Right ventricle myocardium inferior (tissue), 1 donor: Measurements from ENCODE around the gene GPR27. TPM values are rescaled to one million over a fixed set of nuclear protein-coding genes. Genes with fewer than 3 reads are reported as not detected.

Experiments used
- ATAC-seq: fragments of 200-7000 bp; cut with Tn5 transposase; one replicate; pipeline ENCODE4 v1.9.1; 2020; ENCODE audit warnings: mild to moderate bottlenecking, moderate library complexity
- DNase-seq: peaks from one replicate; pipeline ENCODE4 v3.0.0; 2021; ENCODE audit errors: missing footprints
- intact Hi-C: fragments of 100-400 bp; cut with DNase I; formaldehyde crosslinking; loops from one replicate; pipeline ENCODE4 v1.11.0; 2022
- total RNA-seq: library from RNA; stranded (reverse); fragmentation: NEBNext Ultra II Directional; extraction: Animal tissue kit (Norgen Biotek cat#: 25700); gene quantifications from one replicate; pipeline ENCODE4 v1.2.1, GENCODE V29; 2021
- donor health status: DM: no; HTN: yes; CAD: no; lungs with severe emphysema.

Gene GPR27
- total RNA-seq, 1 donor from 2014 or later = 3.7 TPM

DNA sequence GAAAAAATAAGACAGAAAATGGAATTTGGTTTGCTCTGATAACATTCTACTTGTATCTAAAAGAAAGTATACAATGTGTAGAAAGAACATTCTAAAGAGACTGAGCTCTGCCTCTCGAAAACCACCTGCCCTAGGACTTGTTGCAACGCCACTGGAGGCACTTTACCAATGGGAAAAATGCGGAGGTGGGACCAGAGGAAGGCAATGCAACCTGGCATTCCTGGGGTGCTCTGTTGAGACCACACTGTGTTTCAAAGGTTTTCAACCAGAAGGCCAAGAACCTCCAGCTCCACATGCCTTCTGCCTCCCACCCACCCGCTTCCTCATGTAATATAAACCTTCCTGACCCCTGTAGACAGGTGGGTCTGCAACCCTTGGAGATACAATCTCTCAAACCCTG lies 26.8 kb downstream of the GPR27 start:
- intact Hi-C loops = no loop called here
- ATAC-seq = no peak
- no peak for DNase-seq

DNA sequence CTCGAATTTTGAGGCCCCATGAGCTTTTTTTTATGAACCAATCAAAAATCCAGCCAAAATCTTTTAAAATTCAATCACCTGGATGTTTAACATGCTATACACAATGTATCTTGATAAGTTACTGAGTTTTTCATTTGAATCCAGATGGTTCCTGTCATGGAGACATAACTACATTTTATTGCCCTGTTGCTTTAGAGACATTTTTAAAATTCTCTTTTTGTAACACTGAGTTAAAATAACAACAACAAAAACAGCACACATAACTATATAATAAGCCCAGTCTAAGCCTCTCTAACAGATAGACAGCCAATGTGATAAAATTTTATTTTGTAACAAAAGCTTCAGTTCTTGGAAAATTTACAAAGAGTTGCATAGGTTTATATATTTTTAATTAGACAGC lies 29.5 kb downstream of the GPR27 start:
- ATAC-seq (no peak), DNase-seq (no peak)

GRCh38 chr3:71784201-71784913 lies 30.7 kb downstream of the GPR27 start:
- DNase-seq = peak; percentile 64
- intact Hi-C loops = no loop called here
- no peak for ATAC-seq

More for the DNA sequence above, 29.5 kb downstream of the GPR27 start:
- intact Hi-C loops = no loop called here

DNA sequence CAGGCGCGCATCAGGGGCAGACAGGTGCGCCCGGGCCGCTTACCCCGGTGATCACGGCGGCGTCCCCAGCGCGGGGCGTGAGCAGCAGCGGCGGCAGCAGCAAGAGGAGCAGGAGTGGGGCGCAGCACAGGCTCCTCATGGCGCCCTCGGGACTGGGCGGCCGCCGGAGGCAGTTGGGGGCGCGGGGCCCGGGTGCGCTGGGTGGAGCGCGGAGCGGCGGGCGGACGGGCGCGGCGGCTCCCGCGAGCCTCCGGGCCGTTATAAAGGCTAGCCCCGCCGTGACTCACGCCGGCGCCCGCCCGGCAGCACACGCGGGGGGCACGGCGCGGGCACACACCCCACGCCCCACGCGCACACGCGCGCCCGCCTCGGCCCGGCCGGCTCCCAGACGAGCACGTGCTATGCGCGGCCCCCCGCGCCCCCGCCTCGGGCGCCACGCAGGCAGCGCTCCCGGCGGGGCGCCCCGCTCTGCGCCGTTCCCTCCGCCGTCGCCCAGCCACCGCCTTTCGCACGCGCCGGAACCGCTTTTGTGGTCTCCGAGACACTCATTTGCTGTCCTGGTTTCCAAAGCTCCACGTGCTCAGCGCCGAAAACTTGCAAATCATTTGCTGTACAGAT lies 31.4 kb downstream of the GPR27 start, which contains the start of gene PROK2:
Gene PROK2, minus strand, starts transcription at position 235 of the 618 bp plus-strand sequence. Its CDS starts 96 bp downstream, at position 139.
- no peak for ATAC-seq
- DNase-seq = peak; percentile 67
- intact Hi-C loops = no loop called here

- DNase-seq (no peak), ATAC-seq (no peak)
- intact Hi-C loops = no loop called here
Measured at GRCh38 chr3:71785532-71786216, 32.0 kb downstream of the GPR27 start.

- DNase-seq = no peak
- ATAC-seq = no peak
- intact Hi-C loops = no loop called here
Measured at GRCh38 chr3:71786217-71786549, 32.5 kb downstream of the GPR27 start.

DNA sequence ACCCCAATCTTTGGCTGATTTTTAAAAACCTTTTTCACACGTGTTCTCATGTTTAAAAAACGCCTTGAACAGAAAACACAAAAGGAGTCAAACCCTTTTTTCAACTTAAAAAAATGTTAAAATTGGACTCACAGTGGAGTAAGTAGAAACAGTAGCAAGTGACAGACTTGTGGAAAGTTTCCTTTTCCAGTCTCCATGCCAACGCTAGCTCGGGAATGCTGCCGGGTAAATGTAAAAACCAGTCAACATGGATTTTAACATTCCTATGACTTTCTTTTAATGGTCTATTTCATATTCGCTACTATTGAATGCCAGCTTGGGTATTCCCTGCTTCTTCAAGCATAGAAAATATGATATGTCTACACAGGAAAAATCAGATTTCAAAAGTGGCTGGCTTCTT lies 32.9 kb downstream of the GPR27 start:
- ATAC-seq (no peak), DNase-seq (no peak)
- intact Hi-C loops = no loop called here

GRCh38 chr3:71787851-71788405 lies 34.3 kb downstream of the GPR27 start:
- intact Hi-C loops = no loop called here
- ATAC-seq (no peak), DNase-seq (no peak)

GRCh38 chr3:71789922-71790321 lies 36.3 kb downstream of the GPR27 start:
- DNase-seq (no peak), ATAC-seq (no peak)
- intact Hi-C loops = no loop called here

- ATAC-seq (no peak), DNase-seq (no peak)
- intact Hi-C loops = no loop called here
Measured at GRCh38 chr3:71791634-71792033, 38.0 kb downstream of the GPR27 start.

GRCh38 chr3:71796290-71796689 lies 42.6 kb downstream of the GPR27 start:
- intact Hi-C loops = no loop called here
- no peak for ATAC-seq
- no peak for DNase-seq

DNA sequence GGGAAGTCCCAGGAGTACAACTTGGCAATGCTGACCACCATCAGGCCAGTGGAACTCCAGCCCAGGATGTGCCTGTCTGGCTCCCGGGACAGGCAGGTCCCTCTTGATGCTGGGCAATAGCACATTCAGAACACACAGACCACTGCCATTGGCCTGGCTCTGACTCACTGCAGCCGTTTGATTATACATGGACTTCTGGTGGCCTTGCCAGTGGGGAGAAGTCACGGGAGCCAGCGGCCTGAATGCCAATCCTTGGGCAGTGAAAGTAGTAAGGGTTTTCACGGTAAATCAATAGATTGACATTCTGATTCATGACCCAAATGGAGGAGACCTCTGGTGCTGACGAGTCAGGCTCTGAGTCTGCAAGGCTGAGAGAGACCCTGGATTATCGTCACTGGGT lies 43.8 kb downstream of the GPR27 start:
- intact Hi-C loops = no loop called here
- DNase-seq = no peak
- no peak for ATAC-seq

DNA sequence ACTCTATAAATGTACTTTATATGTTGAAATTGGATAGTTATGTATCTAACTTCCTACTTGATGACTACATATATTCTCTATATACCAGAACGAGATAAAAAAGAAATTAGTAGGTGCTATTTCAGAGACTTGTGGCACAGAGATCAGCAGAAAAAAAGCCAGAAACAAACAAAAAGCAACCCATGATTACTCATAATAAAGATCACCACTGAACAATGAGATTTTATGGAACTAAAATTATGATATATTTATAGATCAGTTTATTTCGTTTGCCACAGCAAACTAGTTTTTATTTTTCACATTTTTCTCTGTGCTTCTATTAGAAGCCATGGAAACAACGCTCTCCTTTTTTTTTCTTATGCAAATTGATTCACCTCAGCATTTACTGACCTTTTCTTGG lies 46.4 kb downstream of the GPR27 start:
- no peak for DNase-seq
- intact Hi-C loops = no loop called here
- no peak for ATAC-seq

- ATAC-seq (no peak), DNase-seq (no peak)
- intact Hi-C loops = no loop called here
Measured at GRCh38 chr3:71801986-71802385, 48.3 kb downstream of the GPR27 start.

- intact Hi-C loops = no loop called here
- no peak for ATAC-seq
- DNase-seq = no peak
Measured at GRCh38 chr3:71803248-71803647, 49.6 kb downstream of the GPR27 start.

DNA sequence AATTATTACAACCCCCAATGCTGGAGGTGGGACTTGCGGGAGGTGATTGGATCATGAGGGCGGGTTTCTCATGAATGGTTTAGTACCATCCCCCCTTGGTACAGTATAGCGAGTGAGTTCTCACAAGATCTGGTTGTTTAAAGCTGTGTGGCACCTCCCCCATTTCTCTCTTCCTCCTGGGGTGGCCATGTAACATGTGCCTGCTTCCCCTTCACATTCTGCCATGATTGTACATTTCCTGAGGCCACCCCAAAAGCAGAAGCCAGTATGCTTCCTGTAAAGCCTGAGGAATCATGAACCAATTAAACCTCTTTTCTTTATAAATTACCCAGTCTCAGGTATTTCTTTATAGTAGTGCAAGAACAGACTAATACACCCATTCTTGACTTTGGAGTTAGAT lies 51.5 kb downstream of the GPR27 start:
- intact Hi-C loops = no loop called here
- DNase-seq = no peak
- peak; percentile 16 for ATAC-seq

- intact Hi-C loops = no loop called here
- ATAC-seq (no peak), DNase-seq (no peak)
Measured at GRCh38 chr3:71805691-71806090, 52.0 kb downstream of the GPR27 start.
